Naive B cell (primary cell): Measurements from ENCODE around the gene CTDSPL. TPM values are rescaled to one million over a fixed set of nuclear protein-coding genes. Genes with fewer than 3 reads are reported as not detected.
A peak's percentile ranks its signal among the peaks of the same experiment; 100 is the strongest.
"Not testable (repeated sequence)": the region's sequence is repeated elsewhere in the genome, so short reads cannot be mapped to it uniquely, and the experiment has no call there.

Source experiments
- ATAC-seq, 2 donors: fragments of 150-1000 bp; cut with Tn5 transposase; 2 replicates each; pipeline ENCODE4 v1.10.0; 2021; ENCODE audit warnings: low read depth in 2 of 2, mild to moderate bottlenecking in 2 of 2, moderate library complexity in 2 of 2
- DNase-seq: peaks from one replicate; pipeline ENCODE4 v3.0.0; 2022
- H3K27ac Mint-ChIP-seq, 6 donors: one replicate each; pipeline ENCODE4 v1.8.0; 2020 to 2022; ENCODE audit warnings: mild to moderate bottlenecking in 6 of 6, mixed read lengths in 6 of 6, moderate library complexity in 5 of 6, inconsistent platforms in 2 of 6
- H3K27me3 Mint-ChIP-seq, 3 donors: one replicate each; pipeline ENCODE4 v1.8.0; 2021 to 2022; ENCODE audit warnings: mixed read lengths in 3 of 3, mild to moderate bottlenecking in 1 of 3
- H3K36me3 Mint-ChIP-seq, 2 donors: one replicate each; pipeline ENCODE4 v1.8.0; 2020 to 2022; ENCODE audit warnings: mixed read lengths in 2 of 2, inconsistent platforms in 1 of 2, mild to moderate bottlenecking in 1 of 2
- H3K4me1 Mint-ChIP-seq, 3 donors: one replicate each; pipeline ENCODE4 v1.8.0; 2020 to 2022; ENCODE audit warnings: mixed read lengths in 3 of 3, inconsistent platforms in 1 of 3, mild to moderate bottlenecking in 1 of 3, moderate library complexity in 1 of 3
- H3K4me3 Mint-ChIP-seq, 8 donors: one replicate each; pipeline ENCODE4 v1.8.0; 2020 to 2022; ENCODE audit warnings: mild to moderate bottlenecking in 8 of 8, mixed read lengths in 8 of 8, moderate library complexity in 8 of 8, inconsistent platforms in 2 of 8
- H3K9me3 Mint-ChIP-seq, 7 donors: one replicate each; pipeline ENCODE4 v1.8.0; 2020 to 2022; ENCODE audit warnings: mixed read lengths in 7 of 7, mild to moderate bottlenecking in 5 of 7, inconsistent platforms in 2 of 7, moderate library complexity in 1 of 7
- polyA plus RNA-seq, 6 donors: library from polyadenylated mRNA; unstranded; fragments of 300-500 nt; fragmentation: Illumina TruSeq; gene quantifications; one replicate each; pipeline ENCODE4 v1.2.3, GENCODE V29; 2021; ENCODE audit warnings: low read depth in 6 of 6

The CTDSPL gene
- polyA plus RNA-seq, 6 donors from 2014 or later: 0.15 to 0.70 (median 0.31) TPM; not detected in 3

DNA sequence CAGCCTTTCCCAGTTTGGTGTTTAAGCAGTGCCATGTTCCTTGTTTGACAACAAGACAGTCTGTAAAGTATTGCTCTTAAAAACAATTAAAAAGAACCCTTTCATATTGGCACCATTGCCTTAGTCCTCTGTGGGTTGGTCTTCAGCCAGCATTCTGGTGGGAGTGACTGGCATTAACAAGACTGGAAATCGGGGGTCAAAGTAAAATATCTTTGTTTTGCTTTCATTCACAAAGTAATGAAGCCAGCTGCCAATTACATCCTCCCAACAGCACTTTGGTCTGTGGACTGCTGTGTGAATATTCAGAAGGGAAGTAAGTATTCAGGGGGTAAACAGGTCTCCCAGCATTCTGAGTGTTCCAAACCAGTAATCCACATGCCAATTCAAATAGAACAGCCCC is 120.7 kb downstream of the CTDSPL start:
- peak overlapping the region in 1 of 8 donors; percentile 6 for H3K4me3 Mint-ChIP-seq
- no peaks in the 10 kb centered on the region for H3K4me1 Mint-ChIP-seq
- H3K27ac Mint-ChIP-seq: peak overlapping the region in 1 of 6 donors; percentile 58
- no peak for DNase-seq
- no peak for ATAC-seq
- H3K9me3 Mint-ChIP-seq: no peaks in the 10 kb centered on the region
- H3K27me3 Mint-ChIP-seq: no peaks in the 10 kb centered on the region
- no peaks in the 10 kb centered on the region for H3K36me3 Mint-ChIP-seq

DNA sequence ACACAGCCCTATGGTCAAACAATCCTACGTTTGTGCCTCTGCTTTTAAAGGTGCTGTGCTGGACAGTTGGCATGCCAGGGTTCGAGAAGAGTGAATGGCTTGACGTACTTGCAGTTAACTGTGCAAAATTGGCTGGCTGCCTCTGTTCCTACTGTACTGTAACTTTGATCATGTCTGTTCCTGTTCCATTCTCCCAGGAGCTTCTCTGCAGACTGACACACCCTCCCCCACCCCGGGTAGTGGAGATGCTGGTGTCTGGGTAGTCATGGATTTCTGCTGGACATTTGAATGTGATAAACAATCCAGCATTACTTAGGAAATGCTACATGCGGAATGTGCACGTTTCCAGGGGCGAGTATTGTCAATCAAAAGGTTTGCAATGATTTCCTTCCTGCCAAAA is 122.4 kb downstream of the CTDSPL start:
- no peaks in the 10 kb centered on the region for H3K4me1 Mint-ChIP-seq
- H3K27me3 Mint-ChIP-seq: no peaks in the 10 kb centered on the region
- no peaks in the 10 kb centered on the region for H3K9me3 Mint-ChIP-seq
- no peaks in the 10 kb centered on the region for H3K36me3 Mint-ChIP-seq
- H3K27ac Mint-ChIP-seq: no peak overlapping the region
- DNase-seq (no peak), ATAC-seq (no peak)
- no peak overlapping the region for H3K4me3 Mint-ChIP-seq

DNA sequence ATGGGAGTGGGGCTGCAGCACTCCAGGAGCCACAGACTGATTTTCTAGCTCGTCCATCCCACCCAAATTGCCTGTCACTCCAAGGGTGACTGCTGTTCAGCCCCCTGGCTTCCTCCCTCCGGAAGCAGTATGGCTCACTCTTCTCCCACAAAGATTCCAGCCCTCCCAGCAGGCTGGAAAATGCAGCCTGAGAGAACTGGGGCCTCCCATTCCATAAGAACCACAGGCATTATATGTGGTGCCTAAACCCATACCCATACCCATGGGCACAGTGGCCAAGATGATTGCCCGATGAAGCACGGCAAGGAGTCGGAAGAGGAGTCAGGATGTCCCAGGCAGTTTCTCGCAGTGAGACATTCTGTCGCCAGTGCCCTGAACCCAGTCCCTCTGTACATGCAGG is 122.9 kb downstream of the CTDSPL start:
- DNase-seq (no peak), ATAC-seq (no peak)
- H3K4me3 Mint-ChIP-seq: no peak overlapping the region
- no peaks in the 10 kb centered on the region for H3K27me3 Mint-ChIP-seq
- no peaks in the 10 kb centered on the region for H3K4me1 Mint-ChIP-seq
- H3K9me3 Mint-ChIP-seq: no peaks in the 10 kb centered on the region
- H3K27ac Mint-ChIP-seq: peak overlapping the region in 1 of 6 donors; percentile 11
- no peaks in the 10 kb centered on the region for H3K36me3 Mint-ChIP-seq

DNA sequence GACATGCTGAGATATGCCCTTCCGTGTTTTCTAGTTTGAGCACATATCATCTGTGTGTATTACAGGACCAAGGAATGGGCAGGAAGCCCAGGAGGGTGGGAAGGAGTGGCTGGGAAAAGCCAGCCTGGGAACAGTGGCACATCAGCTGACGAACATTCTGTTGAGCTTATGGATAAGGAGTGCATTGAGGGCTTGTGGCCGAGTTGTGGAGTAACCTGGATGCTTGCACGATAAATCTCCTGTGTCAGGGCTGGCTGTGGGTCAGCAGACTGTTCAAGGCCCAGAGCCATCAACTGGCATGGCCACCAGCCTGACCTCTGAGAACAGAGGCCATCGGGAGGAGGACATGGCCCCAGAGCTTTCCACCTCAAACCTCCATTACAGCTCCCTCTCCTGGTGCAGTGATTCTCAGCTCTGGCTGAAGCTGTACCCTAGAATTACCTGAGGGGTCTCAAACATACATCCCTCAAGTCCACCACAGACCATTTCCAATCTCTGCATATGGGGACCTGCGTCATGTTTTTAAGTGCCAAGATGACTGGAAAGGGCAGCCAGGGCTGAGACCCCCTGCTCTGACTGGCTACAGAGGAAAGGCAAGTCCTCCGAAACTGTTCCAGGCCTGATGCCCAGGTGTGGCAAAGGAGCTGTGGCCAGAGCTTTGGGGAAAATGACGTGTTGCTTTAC is 124.1 kb downstream of the CTDSPL start:
- Mint-ChIP-seq H3K4me1 (no peaks in the 10 kb centered on the region), H3K36me3 (no peaks in the 10 kb centered on the region), H3K4me3 (no peak overlapping the region), H3K9me3 (no peaks in the 10 kb centered on the region), H3K27me3 (peaks cover 0 to 3% (median 0%) of the 10 kb centered on the region in 3 donors), H3K27ac (peak overlapping the region in 1 of 6 donors; percentile 8)
- ATAC-seq (no peak), DNase-seq (no peak)

DNA sequence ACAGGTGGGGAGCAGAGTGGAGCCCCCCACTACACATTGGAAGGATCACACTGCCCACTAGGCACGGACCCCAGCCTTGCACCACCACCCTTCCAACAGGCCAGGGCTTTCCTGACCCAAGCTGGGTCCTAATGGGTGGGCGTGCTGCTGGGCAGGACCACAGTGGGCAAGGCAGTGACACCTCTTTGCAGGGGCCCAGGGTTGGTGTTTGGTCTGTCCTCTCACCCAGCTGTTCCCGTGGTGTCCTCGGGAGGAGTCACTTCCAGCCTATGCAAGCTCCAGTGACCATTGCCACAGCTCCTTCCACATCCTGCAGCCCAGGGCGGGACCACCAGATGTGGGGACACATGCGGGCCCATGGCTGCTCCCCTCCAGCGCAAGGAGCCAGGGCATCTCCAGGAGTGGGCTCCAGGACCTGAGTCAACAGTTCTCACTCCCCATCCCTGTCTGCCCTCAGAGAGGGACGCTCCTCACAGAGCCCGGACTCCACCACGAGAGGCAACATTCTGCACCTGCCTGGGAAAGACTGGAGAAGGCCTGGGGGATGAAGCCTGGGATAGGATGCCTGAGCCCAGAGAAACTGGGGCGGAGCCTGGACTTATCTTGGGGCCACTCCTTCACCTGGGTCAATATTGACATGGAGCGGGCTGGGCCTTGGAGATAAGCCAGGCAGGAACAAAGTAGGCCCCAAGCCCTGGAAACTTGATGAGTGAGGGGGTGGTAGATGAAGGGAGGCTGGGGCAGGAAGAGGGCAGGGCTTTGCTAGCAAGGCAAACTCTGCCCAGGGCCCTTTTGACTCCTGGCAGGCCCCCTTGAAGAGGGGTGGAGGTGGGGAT is 125.0 kb downstream of the CTDSPL start:
- H3K27ac Mint-ChIP-seq: no peak overlapping the region
- no peaks in the 10 kb centered on the region for H3K9me3 Mint-ChIP-seq
- no peak for DNase-seq
- no peak overlapping the region for H3K4me3 Mint-ChIP-seq
- no peaks in the 10 kb centered on the region for H3K36me3 Mint-ChIP-seq
- ATAC-seq: no peak
- no peaks in the 10 kb centered on the region for H3K4me1 Mint-ChIP-seq
- peaks cover 0 to 6% (median 0%) of the 10 kb centered on the region in 3 donors for H3K27me3 Mint-ChIP-seq

DNA sequence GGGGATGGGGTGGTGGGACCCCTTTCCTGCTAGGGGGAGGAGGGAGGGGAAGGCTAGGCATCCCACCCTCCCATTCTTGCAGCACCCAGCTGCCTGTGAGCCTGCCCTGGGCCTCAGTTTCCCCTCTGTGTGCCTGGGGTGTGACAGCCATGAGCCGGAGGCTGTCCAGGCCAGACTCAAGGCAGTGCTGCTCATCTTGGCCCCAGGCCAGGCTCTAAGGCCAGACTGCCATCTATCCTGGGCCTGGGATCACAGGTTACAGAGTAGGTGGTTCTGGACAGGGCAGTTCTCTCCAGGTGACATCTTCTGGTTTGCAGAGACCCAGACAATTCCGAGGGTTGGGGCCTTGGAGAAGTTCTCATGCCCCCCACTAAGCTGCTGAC is 125.6 kb downstream of the CTDSPL start:
- Mint-ChIP-seq H3K27ac (no peak overlapping the region), H3K4me1 (no peaks in the 10 kb centered on the region), H3K27me3 (peaks cover 0 to 6% (median 0%) of the 10 kb centered on the region in 3 donors), H3K9me3 (no peaks in the 10 kb centered on the region), H3K4me3 (no peak overlapping the region), H3K36me3 (no peaks in the 10 kb centered on the region)
- no peak for DNase-seq
- no peak for ATAC-seq

DNA sequence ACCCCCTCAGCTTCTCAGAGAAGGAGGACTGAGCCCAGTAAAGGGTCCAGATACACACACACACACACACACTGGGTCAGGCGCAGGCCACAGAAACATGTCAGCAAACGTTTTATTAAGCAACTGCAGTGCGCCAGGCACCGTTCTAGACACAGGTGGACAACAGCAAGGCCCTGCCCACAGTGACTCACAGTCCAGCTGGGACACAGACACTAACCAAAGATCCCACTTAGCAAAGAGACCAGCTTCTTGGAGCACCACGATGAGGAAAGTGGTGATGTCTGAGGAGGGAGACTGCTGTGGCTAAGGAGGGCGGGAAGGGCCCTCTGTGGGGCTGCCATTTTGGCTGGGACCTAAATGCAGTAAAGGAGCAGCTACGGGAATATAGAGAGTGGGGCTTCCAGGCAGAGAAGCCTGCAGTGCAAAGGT is 126.1 kb downstream of the CTDSPL start:
- Mint-ChIP-seq H3K27me3 (peaks cover 0 to 6% (median 0%) of the 10 kb centered on the region in 3 donors), H3K27ac (no peak overlapping the region), H3K36me3 (no peaks in the 10 kb centered on the region), H3K9me3 (no peaks in the 10 kb centered on the region), H3K4me3 (no peak overlapping the region), H3K4me1 (peaks cover 0 to 1% (median 0%) of the 10 kb centered on the region in 3 donors)
- ATAC-seq (no peak), DNase-seq (no peak)

DNA sequence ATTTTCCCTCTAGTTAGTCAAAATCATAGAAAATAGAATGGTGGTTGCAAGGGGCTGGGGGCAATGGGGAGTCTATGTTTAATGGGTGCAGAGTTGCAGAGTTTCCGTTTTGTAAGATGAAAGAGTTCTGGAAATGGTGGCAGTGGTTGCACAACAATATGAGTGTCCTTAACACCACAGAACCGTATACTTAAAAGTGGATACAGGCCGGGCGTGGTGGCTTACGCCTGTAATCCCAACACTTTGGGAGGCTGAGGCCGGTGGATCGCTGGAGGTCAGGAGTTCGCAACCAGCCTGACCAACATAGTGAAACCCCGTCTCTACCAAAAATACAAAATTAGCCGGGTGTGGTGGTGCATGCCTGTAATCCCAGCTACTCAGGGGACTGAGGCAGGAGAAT is 126.7 kb downstream of the CTDSPL start:
- H3K4me3 Mint-ChIP-seq, H3K4me1 Mint-ChIP-seq, DNase-seq, H3K9me3 Mint-ChIP-seq, H3K27me3 Mint-ChIP-seq, H3K27ac Mint-ChIP-seq, H3K36me3 Mint-ChIP-seq, ATAC-seq: not testable (repeated sequence)

DNA sequence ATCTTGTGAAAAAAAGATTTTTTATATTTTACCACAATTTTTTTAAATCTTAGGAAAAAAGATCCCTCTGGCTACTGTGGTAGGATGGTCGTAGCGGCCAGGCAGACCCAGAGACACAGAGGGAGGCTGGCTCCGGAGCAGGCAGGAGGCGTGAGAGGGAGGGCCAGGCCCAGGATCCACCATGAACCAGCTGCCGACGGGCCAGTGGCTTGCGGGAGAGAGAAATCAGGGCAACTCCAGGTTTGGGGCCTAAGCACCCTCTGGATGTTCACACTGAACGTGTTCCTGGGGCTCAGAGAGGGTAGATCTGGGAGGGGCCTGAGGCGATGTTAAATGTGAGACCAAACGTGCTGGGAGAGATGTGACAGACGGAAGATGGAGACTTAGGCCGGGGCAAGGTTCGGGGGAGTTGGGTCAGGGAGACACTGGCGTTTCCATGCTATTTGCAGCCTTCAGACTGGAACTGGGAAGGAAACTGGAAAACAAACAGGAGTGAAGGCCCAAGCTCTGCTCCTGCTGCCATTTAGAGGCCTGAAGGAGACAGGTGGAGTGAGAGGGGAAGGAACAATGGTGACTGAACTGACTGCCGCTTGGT is 127.3 kb downstream of the CTDSPL start:
- DNase-seq: no peak
- Mint-ChIP-seq H3K27me3 (peaks cover 0 to 6% (median 0%) of the 10 kb centered on the region in 3 donors), H3K9me3 (no peaks in the 10 kb centered on the region), H3K27ac (peak overlapping the region in 1 of 6 donors; percentile 3), H3K4me1 (peaks cover 9 to 14% (median 9%) of the 10 kb centered on the region in 3 donors), H3K36me3 (no peaks in the 10 kb centered on the region), H3K4me3 (peak overlapping the region in 2 of 8 donors; percentile 6 to 26)
- no peak for ATAC-seq

DNA sequence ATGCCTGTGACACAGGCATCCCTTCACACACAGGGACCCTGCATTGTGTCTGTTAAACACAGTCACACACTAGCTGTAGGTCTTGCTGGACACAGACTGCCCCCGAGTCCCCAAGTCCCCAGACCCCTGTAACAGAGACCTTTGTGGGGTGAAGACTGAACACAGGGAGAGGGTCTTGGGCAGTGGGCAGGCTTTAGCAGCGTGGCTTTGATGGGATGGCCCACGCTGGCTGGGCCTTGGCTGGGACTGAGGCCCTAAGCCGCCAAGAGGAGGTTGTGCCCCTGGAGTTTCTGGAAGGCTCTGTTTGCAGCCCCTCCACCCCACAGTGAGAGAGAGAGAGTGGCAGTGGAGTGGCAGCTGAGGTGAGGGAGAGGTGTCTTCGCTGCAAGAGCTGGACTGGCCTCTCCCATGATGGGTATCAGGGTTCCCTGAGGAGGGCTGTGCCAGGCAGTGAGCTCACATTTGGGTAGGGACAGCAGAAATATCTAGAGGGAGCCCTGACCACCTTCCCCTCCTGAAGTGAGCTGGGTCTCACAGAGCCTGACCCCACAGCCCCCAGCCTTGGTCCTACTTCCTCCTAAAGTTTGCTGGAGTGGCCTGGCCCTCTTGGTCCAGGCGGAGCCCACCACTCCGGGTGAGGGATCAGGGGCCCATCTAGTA is 128.3 kb downstream of the CTDSPL start:
- Mint-ChIP-seq H3K9me3 (no peaks in the 10 kb centered on the region), H3K4me1 (peaks cover 18 to 23% (median 18%) of the 10 kb centered on the region in 3 donors), H3K4me3 (peak overlapping the region in 1 of 8 donors; percentile 47), H3K27ac (peak overlapping the region in 1 of 6 donors; percentile 65), H3K27me3 (peaks cover 0 to 6% (median 0%) of the 10 kb centered on the region in 3 donors), H3K36me3 (no peaks in the 10 kb centered on the region)
- DNase-seq (no peak), ATAC-seq (no peak)

DNA sequence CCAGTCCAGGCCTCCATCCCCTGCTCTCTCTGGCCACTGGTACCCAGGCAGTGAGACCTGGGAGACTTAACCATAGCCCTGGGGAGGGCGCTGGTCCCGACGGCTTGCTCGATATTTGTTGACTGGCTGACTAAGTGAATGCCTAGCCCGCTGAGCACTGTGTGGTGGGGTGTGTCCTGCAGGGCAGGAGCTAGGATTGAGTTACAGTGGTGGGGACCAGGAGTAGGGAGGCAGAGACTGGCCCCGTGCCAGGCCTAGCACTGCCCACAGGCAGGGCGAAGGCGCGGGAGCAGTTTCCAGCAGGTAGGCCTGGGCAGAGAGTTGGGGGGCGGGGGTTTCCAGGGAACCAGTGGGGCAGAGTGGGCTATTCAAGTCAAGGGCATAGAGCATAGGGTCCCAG is 128.8 kb downstream of the CTDSPL start, which contains the start of gene VILL:
Gene VILL (plus strand): TSS at position 260 of the 400 bp plus-strand sequence. CDS start 2,887 bp downstream, outside the sequence.
- peak within 1 kb of the TSS in 1 of 8 donors; percentile 47 for H3K4me3 Mint-ChIP-seq
- H3K4me1 Mint-ChIP-seq: peaks cover 24 to 29% (median 24%) of the 10 kb centered on the region in 3 donors
- H3K36me3 Mint-ChIP-seq: no peaks in the 10 kb centered on the region
- no peak for DNase-seq
- H3K27me3 Mint-ChIP-seq: peaks cover 0 to 6% (median 0%) of the 10 kb centered on the region in 3 donors
- H3K9me3 Mint-ChIP-seq: no peaks in the 10 kb centered on the region
- no peak for ATAC-seq
- H3K27ac Mint-ChIP-seq: peak within 1 kb of the TSS in 3 of 6 donors; percentile 23 to 65 (median 58)

DNA sequence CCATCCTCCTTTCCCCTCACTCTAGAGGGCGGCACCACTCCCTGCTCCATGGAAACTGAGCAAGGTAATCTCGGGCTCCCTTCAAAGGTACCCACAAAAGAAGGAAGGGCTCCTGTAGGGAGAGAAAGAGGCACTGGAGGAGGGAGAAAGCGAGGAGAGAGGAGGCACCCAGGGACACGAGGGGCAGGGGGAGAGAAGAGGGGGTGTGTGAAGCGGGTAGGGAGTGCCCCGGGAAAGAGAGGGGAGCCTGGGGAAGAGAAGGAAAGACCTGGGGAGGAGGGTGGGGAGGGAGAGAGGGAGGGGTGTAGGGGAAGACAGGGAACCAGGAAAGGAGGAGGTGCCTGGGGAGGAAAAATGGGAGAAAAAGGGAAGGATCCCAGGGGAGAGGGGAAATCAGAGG is 129.4 kb downstream of the CTDSPL start:
- Mint-ChIP-seq H3K4me1 (peaks cover 28 to 34% (median 28%) of the 10 kb centered on the region in 3 donors), H3K9me3 (no peaks in the 10 kb centered on the region), H3K27me3 (peaks cover 0 to 6% (median 0%) of the 10 kb centered on the region in 3 donors), H3K27ac (peak overlapping the region in 1 of 6 donors; percentile 23), H3K36me3 (no peaks in the 10 kb centered on the region), H3K4me3 (no peak overlapping the region)
- DNase-seq: no peak
- no peak for ATAC-seq

DNA sequence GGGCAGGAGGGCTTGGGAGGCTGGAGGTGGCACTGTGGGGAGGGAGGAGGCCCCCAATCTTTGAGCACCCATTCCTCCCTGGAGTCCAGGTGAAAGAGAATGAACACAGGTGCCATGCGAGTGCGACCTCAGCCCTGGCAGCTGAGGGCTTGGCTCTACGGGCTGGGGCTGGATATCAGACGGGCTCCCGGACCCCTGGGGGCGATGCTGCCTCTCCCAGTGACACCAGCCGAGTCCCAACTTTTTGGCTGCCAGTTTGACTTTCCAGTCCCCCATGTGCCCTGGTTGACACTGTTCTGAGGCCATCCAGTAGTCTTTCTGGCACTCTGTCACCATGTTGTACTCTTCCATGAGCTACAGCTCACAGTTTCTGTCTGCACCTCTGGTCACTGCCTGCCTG is 130.1 kb downstream of the CTDSPL start:
- ATAC-seq: no peak
- Mint-ChIP-seq H3K4me3 (peak overlapping the region in 1 of 8 donors; percentile 92), H3K9me3 (peaks cover 0 to 2% (median 0%) of the 10 kb centered on the region in 7 donors), H3K27me3 (peaks cover 0 to 6% (median 0%) of the 10 kb centered on the region in 3 donors), H3K4me1 (peaks cover 35 to 40% (median 35%) of the 10 kb centered on the region in 3 donors), H3K27ac (peak overlapping the region in 2 of 6 donors; percentile 23 to 37), H3K36me3 (peaks cover 5 to 6% of the 10 kb centered on the region in 2 donors)
- no peak for DNase-seq
